8988T (cell line): ENCODE data around the gene RIMS3.

Experiments used
- DNase-seq: peaks from one replicate; pipeline ENCODE4 v3.0.0; 2011

Gene RIMS3

DNA sequence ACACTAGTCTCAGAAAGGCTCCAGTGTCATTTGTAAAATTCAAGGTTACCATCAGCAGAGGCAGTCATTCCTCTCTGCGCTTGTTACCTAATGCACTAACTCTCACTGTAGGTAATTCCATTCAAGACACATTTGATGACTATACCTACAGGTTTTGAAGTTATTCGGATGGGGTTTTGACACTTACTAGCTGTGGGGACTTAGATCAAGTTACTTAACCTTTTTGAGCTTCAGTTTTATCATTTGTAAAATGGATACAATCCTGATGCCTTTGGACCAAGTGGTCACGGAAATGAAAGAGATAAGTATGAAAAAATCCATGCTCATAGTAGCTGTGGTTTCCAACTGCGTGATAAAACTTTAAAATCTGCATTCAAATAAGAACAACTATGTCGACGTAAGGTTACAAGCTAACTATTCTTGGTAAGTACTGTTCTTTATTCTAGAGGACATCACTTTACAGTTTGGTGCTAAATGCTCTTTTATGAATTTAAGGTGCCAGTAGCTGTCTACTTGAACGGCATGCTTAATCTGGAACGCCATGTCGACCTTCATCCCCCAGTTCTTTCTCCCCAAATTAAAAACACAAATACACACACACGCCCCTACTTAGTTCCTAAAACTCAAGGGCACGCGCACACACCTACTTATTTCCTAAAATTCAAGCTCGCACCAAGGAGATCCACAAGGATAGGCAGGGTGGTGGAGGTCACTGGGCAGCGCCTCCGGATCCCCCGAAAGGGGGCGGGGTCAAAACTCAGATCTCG is 25.5 kb upstream of the RIMS3 start:
- no peak for DNase-seq

- no peak for DNase-seq
Measured at GRCh38 chr1:40689737-40690136, 24.3 kb upstream of the RIMS3 start.

GRCh38 chr1:40687661-40688060 is 22.2 kb upstream of the RIMS3 start:
- no peak for DNase-seq

DNA sequence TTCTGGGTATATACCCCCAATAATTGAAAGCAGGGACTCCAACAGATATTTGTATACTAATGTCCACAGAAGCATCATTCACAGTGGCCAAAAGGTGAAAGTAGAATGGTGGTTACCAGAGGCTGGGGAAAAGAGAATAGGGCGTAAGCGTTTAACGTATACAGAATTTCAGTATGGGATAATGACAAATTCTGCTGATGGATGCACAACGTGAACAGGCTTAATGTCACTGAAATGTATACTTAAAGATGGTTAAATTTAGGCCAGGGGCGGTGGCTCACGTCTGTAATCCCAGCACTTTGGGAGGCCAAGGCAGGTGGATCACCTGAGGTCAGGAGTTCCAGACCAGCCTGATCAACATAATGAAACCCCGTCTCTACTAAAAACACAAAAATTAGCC is 21.6 kb upstream of the RIMS3 start:
- DNase-seq = no peak

GRCh38 chr1:40684669-40685068 is 19.2 kb upstream of the RIMS3 start:
- DNase-seq = no peak

- no peak for DNase-seq
Measured at GRCh38 chr1:40679165-40679953, 13.9 kb upstream of the RIMS3 start.

GRCh38 chr1:40676501-40676900 is 11.0 kb upstream of the RIMS3 start:
- DNase-seq = no peak

GRCh38 chr1:40673452-40673851 is 8.0 kb upstream of the RIMS3 start:
- no peak for DNase-seq

DNA sequence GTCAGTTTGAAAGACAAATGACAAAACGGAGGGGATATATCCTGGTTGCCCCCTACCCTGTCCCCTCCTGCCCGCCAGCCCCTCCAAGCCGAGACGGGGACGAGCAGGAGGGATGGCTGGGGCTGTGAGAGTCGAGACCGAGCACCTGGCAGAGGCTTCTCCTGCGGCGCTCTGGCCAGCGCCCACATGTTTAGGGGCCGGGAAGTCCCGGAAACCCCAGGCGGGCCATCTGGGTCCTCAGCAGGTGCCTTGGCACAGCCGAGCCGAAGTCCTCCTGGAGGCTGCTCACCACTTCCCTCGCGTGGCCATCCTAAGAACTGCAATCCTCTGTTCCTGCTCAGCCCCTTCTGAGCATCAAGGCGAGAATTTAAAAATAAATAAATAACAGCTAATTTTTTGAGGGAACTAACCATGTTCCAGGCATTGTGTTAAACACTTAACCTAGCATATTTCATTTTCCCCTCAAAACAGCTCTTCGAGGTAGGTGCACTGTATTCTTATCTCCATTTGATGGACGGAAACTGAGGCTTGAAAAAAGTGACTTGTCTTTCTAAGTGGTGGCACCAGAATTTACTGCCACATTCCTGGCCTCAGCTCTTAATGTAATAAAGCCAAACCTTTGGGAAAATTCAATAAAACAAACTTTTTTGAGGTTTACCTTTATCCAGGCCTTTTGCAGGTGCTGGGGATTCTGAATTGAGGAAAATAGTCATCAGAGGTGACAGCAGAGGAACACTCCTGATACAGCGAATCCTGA is 3.5 kb upstream of the RIMS3 start:
- DNase-seq = peak; percentile 75

- DNase-seq = no peak
Measured at GRCh38 chr1:40664791-40665190, 691 bp downstream of the RIMS3 start.

GRCh38 chr1:40664167-40664537 is 1.3 kb downstream of the RIMS3 start:
- no peak for DNase-seq

DNA sequence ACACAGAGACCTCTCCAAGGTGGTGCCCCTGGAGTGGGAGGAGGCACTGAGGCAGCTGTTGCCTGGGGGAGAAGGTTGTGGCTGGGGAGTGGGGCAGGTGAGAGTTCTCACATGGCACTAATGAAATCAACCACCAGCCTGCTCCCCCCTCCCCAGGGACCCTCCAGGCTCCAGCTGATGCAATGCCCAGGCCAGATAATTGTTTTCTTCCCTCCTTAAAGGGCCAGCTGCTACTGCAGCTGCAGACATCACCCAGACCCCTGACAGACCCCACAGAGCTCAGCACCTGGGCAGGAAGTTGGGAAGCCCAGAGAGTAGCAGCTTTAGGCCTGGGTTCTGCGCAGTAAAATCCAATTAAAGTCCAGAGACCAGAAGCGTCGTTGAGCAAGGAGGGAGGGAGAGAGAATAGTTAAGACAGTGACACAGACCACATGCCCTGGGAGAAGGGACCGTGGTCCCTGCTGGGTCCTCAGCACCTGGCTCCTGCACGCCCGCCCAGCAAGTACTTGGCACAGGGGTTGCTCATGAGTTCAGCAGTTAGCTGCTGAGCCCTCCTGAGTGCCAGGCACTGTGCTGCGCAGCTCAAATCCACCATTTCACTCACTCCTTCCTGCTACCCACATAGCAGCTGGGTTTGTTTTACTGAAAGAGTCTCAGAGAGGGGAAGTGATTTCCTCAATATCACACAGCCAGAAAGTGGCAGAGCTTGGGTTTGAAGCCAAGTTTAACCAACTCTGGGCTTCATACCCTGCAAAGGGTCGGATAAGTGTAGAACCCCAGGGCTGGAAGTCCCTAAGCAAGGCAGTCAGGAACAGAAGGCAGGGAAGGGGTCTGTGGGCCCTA is 1.9 kb downstream of the RIMS3 start:
- DNase-seq = no peak

- no peak for DNase-seq
Measured at GRCh38 chr1:40662864-40663263, 2.6 kb downstream of the RIMS3 start.

GRCh38 chr1:40662151-40662550 is 3.3 kb downstream of the RIMS3 start:
- DNase-seq = no peak

DNA sequence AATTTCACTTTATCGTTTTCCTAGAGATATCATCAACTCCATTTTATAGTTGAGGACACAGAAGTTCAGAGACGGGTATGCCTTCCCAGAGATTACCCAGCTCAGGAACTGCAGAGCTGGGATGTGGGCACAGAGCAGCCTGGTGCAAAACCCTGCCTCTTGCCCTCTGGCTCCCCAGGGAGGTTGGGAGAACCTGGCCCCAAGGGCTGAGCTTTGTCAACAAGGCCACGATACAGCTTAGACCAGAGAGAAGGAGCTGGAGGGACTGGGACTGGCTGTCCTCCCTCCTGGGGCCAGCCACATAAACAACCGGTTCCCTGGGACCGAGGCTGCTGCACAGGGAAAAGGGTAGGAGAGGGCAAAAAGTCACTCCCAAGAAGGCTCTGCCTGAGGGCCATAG is 3.8 kb downstream of the RIMS3 start:
- no peak for DNase-seq

- no peak for DNase-seq
Measured at GRCh38 chr1:40659649-40659947, 5.9 kb downstream of the RIMS3 start.

DNA sequence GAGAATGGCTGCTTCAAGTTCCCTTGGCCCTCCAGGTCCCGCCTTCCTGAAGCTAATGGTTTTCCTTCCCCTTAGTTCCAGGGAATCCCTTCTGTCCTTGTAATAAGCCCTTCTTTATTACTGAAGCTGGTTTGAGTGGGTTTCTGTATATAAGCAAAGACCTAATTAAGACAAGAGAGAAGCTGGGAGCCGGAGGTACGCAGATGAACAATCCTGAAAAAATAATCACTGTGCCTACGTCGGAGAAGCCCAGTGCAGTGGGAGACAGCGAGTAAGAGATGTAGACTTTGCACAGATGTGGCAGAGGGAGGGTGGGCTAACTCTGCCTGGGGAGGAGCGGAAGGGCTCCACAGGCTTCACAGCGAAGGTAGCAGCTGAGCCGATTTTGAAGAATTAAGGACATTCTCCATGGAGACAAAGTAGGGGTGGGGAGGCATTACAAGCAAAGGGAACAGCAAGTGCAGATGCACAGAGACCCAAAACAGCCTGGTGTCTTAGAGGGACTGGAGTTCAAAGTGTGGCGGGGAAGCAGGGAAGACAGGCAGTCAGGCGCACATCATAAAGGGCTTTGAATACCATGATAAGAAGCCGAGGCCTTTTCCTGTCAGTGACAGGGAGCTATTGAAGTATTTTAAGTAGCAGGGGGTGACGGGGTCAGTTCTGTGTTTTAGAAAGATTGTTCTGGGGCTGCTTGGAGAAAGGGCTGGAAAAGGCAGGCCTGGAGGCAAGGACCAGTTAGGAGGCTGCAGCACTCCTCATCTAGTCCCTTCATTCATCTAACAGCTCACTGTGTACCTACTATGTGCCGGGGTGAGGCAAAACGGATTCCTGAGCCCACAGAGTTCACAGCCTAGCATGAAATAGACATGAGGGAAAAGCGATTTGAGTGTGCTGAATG is 6.5 kb downstream of the RIMS3 start:
- DNase-seq = no peak

- DNase-seq = no peak
Measured at GRCh38 chr1:40657046-40657445, 8.4 kb downstream of the RIMS3 start.

- no peak for DNase-seq
Measured at GRCh38 chr1:40653851-40654537, 11.5 kb downstream of the RIMS3 start.

- DNase-seq = no peak
Measured at GRCh38 chr1:40652979-40653378, 12.5 kb downstream of the RIMS3 start.

DNA sequence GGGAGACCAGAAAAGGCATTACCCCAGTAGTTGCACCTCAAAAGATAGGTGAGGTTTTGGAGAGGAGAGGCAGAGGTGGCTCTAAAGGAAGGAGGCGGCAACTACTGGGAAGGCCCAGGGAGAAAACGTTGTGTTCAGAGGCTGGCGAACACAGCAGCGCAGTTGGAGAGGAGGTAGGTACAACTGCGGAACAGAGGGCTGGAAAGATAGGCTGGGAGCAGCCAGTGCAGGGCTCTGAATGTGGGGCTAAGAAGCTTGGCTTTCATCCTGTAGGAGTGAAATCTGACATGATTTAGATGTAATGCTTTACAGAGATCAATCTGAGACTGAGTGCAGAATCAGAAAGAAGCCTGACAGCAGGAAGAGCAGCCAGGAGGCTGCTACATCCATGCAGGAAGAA is 13.0 kb downstream of the RIMS3 start:
- DNase-seq = no peak
